ENCODE measurements around the gene PARN.

GRCh38 chr16:14464796-14465195, 165.3 kb downstream of the PARN start:
- TF ChIP-seq EZH2 (IDR thresholded peaks at IDR 0.05): no peak
- TF ChIP-seq POLR2AphosphoS5 (IDR thresholded peaks at IDR 0.05; ENCODE audit: borderline replicate concordance, low read depth, low read length): no peak
- no peak for TF ChIP-seq FOXP2 (optimal IDR thresholded peaks at IDR 0.05; ENCODE audit: control extremely low read depth, extremely low read length, insufficient read depth)
